ENCODE results near the gene SETD5. TPM values are rescaled to one million over a fixed set of nuclear protein-coding genes. Genes with fewer than 3 reads are reported as not detected.

Gene SETD5
- polyA plus RNA-seq, 2 of the 4 experiments (the other 2 are of a cell fraction), result 41.7 to 92.3 TPM

DNA sequence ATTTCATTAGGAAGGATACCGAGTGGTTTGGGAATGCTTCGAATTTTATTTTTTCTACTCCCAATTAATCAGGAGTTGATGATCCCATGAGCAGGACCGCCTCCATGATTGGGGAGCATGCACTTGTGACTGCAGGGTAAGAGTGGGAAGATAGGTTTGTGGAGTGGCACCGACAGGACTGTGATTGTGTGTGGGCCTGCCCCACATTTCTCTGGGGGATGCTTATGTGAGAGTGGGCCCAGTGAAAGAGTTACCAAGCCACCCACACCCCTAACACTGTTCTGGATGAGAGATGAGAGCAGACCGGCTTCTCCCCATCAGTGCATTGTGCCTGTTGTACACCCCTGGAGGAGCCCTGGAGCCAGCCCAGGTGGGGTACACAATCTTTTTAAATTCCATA is 79.5 kb downstream of the SETD5 start (continued):
- TF ChIP-seq ZFP36 (IDR thresholded peaks at IDR 0.05; ENCODE audit: borderline replicate concordance, partially characterized antibody), result no peak
- TF ChIP-seq HDAC2 (IDR thresholded peaks at IDR 0.05), result no peak
- TF ChIP-seq, protein P1, sequence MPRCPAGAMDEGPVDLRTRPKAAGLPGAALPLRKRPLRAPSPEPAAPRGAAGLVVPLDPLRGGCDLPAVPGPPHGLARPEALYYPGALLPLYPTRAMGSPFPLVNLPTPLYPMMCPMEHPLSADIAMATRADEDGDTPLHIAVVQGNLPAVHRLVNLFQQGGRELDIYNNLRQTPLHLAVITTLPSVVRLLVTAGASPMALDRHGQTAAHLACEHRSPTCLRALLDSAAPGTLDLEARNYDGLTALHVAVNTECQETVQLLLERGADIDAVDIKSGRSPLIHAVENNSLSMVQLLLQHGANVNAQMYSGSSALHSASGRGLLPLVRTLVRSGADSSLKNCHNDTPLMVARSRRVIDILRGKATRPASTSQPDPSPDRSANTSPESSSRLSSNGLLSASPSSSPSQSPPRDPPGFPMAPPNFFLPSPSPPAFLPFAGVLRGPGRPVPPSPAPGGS (IDR thresholded peaks at IDR 0.05), result no peak
- no peak for TF ChIP-seq HEYL (CRISPR knock-in tag; IDR thresholded peaks at IDR 0.05)
- no peak for TF ChIP-seq CBX2 (IDR thresholded peaks at IDR 0.05; ENCODE audit: borderline replicate concordance, low read depth)
- no peak for TF ChIP-seq FOSL2 (IDR thresholded peaks at IDR 0.05)
- TF ChIP-seq FOSL2 (CRISPR knock-in tag; IDR thresholded peaks at IDR 0.05), result no peak
- no peak for TF ChIP-seq EHF (CRISPR knock-in tag; IDR thresholded peaks at IDR 0.05)
- TF ChIP-seq POLR2A (IDR thresholded peaks at IDR 0.05; ENCODE audit: low read length), result no peak

DNA sequence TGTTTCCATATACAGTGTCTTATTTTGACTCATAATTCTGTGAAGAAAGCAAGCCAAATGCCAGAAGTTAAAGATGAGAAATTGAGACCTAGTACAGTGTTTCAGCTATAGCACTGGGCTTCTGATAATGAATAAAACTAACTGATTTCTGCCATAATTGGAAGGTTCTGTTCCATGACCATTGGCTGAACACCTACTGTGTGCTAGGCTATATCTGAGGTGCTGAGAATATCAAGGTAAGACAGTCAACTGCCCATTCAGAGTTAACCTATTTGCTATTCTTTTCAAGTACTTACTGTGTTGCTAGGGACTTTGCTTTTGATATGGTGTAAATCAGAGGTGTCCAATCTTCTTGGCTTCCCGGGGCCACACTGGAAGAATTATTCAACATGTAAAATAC is 82.8 kb downstream of the SETD5 start:
- ATAC-seq, result no peak
- TF ChIP-seq CBX8 (IDR thresholded peaks at IDR 0.05) (no peak), RAD21 (conservative IDR thresholded peaks at IDR 0.05 in 1 of 2, IDR thresholded peaks at IDR 0.05 in 1 of 2) (no peak), HDAC2 (IDR thresholded peaks at IDR 0.05) (no peak), HOXA7 (CRISPR knock-in tag; IDR thresholded peaks at IDR 0.05) (no peak), MAX (IDR thresholded peaks at IDR 0.05) (no peak), CBX2 (IDR thresholded peaks at IDR 0.05; ENCODE audit: borderline replicate concordance, low read depth) (no peak), ESRRA (IDR thresholded peaks at IDR 0.05; ENCODE audit: borderline replicate concordance, low read length) (no peak), FOSB (CRISPR knock-in tag; IDR thresholded peaks at IDR 0.05) (no peak), NFE2L2 (conservative IDR thresholded peaks at IDR 0.05; ENCODE audit: low read length) (no peak), RARB (CRISPR knock-in tag; IDR thresholded peaks at IDR 0.05) (no peak), USF2 (IDR thresholded peaks at IDR 0.05) (no peak), HOXB13 (CRISPR knock-in tag; IDR thresholded peaks at IDR 0.05; ENCODE audit: low read depth) (no peak), EHF (CRISPR knock-in tag; IDR thresholded peaks at IDR 0.05) (no peak), BHLHE40 (IDR thresholded peaks at IDR 0.05; ENCODE audit: low read depth, low read length) (no peak), SREBF2 (IDR thresholded peaks at IDR 0.05) (no peak)
- TF ChIP-seq, protein P2, sequence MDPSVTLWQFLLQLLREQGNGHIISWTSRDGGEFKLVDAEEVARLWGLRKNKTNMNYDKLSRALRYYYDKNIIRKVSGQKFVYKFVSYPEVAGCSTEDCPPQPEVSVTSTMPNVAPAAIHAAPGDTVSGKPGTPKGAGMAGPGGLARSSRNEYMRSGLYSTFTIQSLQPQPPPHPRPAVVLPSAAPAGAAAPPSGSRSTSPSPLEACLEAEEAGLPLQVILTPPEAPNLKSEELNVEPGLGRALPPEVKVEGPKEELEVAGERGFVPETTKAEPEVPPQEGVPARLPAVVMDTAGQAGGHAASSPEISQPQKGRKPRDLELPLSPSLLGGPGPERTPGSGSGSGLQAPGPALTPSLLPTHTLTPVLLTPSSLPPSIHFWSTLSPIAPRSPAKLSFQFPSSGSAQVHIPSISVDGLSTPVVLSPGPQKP (IDR thresholded peaks at IDR 0.05; ENCODE audit: low read depth, low read length), result no peak
- ChIA-PET POLR2A (no interaction called here), CTCF (interaction anchor here (1.0 kb wide), 2 partner anchors 11 to 23 kb away, joined by 3 read pairs; no protein-coding TSS in a partner anchor)
- WGBS (ENCODE audit: missing lambda C conversion rate), result 93% methylated on average over 1 of the region's 1 CpG
- no peak for FAIRE-seq
- Histone ChIP-seq H3K4me3 (no peak overlapping the region), H3K4me1 (no peaks in the 10 kb centered on the region), H3K9me3 (no peaks in the 10 kb centered on the region), H3K27ac (no peak overlapping the region), H3K4me2 (no peak overlapping the region)
- no peak for DNase-seq (ENCODE audit: low read depth in 1 of 2, low spot score in 1 of 2)

- FAIRE-seq (no peak), ATAC-seq (no peak), DNase-seq (ENCODE audit: low read depth in 1 of 2, low spot score in 1 of 2) (no peak)
- WGBS (ENCODE audit: missing lambda C conversion rate), result 100% methylated on average over 1 of the region's 1 CpG
- TF ChIP-seq, protein P3, sequence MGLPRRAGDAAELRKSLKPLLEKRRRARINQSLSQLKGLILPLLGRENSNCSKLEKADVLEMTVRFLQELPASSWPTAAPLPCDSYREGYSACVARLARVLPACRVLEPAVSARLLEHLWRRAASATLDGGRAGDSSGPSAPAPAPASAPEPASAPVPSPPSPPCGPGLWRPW (IDR thresholded peaks at IDR 0.05), result no peak
- TF ChIP-seq, protein P2 (IDR thresholded peaks at IDR 0.05; ENCODE audit: low read depth, low read length), result no peak
- TF ChIP-seq RNF2 (IDR thresholded peaks at IDR 0.05; ENCODE audit: borderline replicate concordance, low read depth) (no peak), TFCP2L1 (CRISPR knock-in tag; IDR thresholded peaks at IDR 0.05) (no peak), HOXB5 (CRISPR knock-in tag; IDR thresholded peaks at IDR 0.05) (no peak), HOXB13 (CRISPR knock-in tag; IDR thresholded peaks at IDR 0.05; ENCODE audit: low read depth) (no peak), SREBF2 (IDR thresholded peaks at IDR 0.05) (no peak), NR3C1 (IDR thresholded peaks at IDR 0.05) (no peak), MAZ (IDR thresholded peaks at IDR 0.05; ENCODE audit: borderline replicate concordance, low read depth, low read length) (no peak), BHLHE40 (IDR thresholded peaks at IDR 0.05; ENCODE audit: low read depth, low read length) (no peak), CHD2 (IDR thresholded peaks at IDR 0.05; ENCODE audit: low read length, partially characterized antibody) (no peak), HOXA7 (CRISPR knock-in tag; IDR thresholded peaks at IDR 0.05) (no peak), SMC3 (IDR thresholded peaks at IDR 0.05) (no peak)
- CTCF ChIA-PET, result interaction anchor here (1.2 kb wide), 1 partner anchor 15 kb away, joined by 4 read pairs; no protein-coding TSS in a partner anchor
- POLR2A ChIA-PET, result no interaction called here
- no peaks in the 10 kb centered on the region for H3K4me1 ChIP-seq
- H3K27ac ChIP-seq, result no peak overlapping the region
- peaks cover 11% of the 10 kb centered on the region; the same call in 1 of the 3 replicates for H3K9me3 ChIP-seq
- H3K4me2 ChIP-seq, result no peak overlapping the region
- H3K4me3 ChIP-seq, result no peak overlapping the region
These were observed 87.8 kb downstream of the SETD5 start for GRCh38 chr3:9485248-9485647.

Data from A549 (cell line).